HG02981 (cell line): ENCODE measurements around the gene GPRIN3.

Experiments used
- ATAC-seq: cut with Tn5 transposase; IDR thresholded peaks from one replicate; pipeline ENCODE4 v1.9.1; 2021; ENCODE audit warnings: mild to moderate bottlenecking, moderate library complexity; ENCODE audit not compliant: unreplicated experiment

GPRIN3 gene

GRCh38 chr4:89307446-89308160 is at the start of gene GPRIN3:
Gene GPRIN3 (minus strand): TSS chr4:89307800. CDS start chr4:89250110, 57,690 bp downstream.
- no peak for ATAC-seq

GRCh38 chr4:89357340-89357739 is 49.7 kb upstream of the GPRIN3 start:
- no peak for ATAC-seq

GRCh38 chr4:89356086-89356485 is 48.5 kb upstream of the GPRIN3 start:
- ATAC-seq: no peak

- ATAC-seq: no peak
Measured at GRCh38 chr4:89353514-89353913, 45.9 kb upstream of the GPRIN3 start.

GRCh38 chr4:89352541-89352940 is 44.9 kb upstream of the GPRIN3 start:
- no peak for ATAC-seq

GRCh38 chr4:89351201-89351600 is 43.6 kb upstream of the GPRIN3 start:
- ATAC-seq: no peak

- no peak for ATAC-seq
Measured at GRCh38 chr4:89347363-89348025, 39.9 kb upstream of the GPRIN3 start.

- no peak for ATAC-seq
Measured at GRCh38 chr4:89344571-89344970, 37.0 kb upstream of the GPRIN3 start.

- ATAC-seq: no peak
Measured at GRCh38 chr4:89338206-89338605, 30.6 kb upstream of the GPRIN3 start.

- ATAC-seq: no peak
Measured at GRCh38 chr4:89337681-89338080, 30.1 kb upstream of the GPRIN3 start.

- ATAC-seq: no peak
Measured at GRCh38 chr4:89336818-89337420, 29.3 kb upstream of the GPRIN3 start.

GRCh38 chr4:89334830-89335229 is 27.2 kb upstream of the GPRIN3 start:
- ATAC-seq: no peak

GRCh38 chr4:89334311-89334710 is 26.7 kb upstream of the GPRIN3 start:
- ATAC-seq: no peak

GRCh38 chr4:89331686-89332544 is 24.3 kb upstream of the GPRIN3 start:
- ATAC-seq: no peak

GRCh38 chr4:89331197-89331596 is 23.6 kb upstream of the GPRIN3 start:
- ATAC-seq: no peak

- no peak for ATAC-seq
Measured at GRCh38 chr4:89329280-89329679, 21.7 kb upstream of the GPRIN3 start.

GRCh38 chr4:89324671-89325070 is 17.1 kb upstream of the GPRIN3 start:
- peak; percentile 88 for ATAC-seq

GRCh38 chr4:89322671-89323070 is 15.1 kb upstream of the GPRIN3 start:
- ATAC-seq: no peak

- ATAC-seq: no peak
Measured at GRCh38 chr4:89319756-89320155, 12.2 kb upstream of the GPRIN3 start.

GRCh38 chr4:89316931-89317366 is 9.3 kb upstream of the GPRIN3 start:
- no peak for ATAC-seq

GRCh38 chr4:89316211-89316610 is 8.6 kb upstream of the GPRIN3 start:
- ATAC-seq: no peak
